ENCODE data around the gene KCNG2. TPM values are rescaled to one million over a fixed set of nuclear protein-coding genes. Genes with fewer than 3 reads are reported as not detected.

KCNG2 gene
- polyA plus RNA-seq, 1 donor from 2014 or later, result not detected

DNA sequence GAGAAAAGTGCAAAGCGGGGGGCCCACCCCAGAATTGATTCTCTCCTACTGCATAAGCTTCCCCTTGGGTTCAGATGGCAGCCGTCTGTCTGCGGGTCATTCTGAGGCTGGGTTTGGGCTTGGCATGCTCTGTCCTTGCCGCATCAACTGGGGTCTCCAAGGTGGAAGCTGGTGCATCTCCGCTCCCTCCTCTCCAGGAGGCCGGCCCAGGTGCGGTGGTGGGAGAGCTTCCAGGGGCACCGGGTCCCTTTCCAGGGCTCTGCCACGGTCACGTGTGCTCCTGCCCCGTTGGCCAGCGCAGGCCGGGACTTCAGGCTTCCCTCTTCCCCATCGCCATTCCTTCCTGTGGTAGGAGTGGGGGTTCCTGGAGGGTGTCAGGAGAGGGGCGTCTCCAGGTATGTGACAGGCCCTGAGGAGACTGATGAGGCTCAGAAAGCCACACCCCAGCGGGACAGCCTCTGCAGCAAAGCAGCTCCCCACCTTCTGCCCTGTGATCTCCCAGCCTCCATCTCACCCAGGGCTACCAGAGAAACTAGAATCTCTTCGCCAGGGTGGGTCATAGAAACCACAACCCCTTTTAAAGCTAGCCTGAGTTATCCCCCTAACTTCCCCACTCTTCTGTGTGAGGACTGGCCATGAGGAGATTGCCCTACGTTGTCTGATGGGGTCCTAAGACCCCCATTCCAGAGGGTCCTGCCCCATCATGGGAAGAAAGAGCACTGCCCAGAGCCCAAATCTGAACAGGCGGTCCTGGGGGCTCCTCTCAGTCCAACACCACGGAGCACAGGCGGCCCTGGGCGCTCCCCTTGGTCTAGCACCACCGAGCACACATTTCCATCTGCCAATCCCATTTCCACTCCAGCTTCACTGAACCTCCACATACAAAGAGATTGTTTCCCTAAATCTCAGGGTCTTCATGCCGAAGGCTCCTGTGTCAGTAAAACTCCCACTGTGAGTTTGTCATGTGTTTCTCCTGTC lies 77.1 kb downstream of the KCNG2 start:
- Histone ChIP-seq H4K20me1 (ENCODE audit: insufficient read depth) (no peaks in the 10 kb centered on the region), H3K9me3 (ENCODE audit: low read length) (no peaks in the 10 kb centered on the region)

DNA sequence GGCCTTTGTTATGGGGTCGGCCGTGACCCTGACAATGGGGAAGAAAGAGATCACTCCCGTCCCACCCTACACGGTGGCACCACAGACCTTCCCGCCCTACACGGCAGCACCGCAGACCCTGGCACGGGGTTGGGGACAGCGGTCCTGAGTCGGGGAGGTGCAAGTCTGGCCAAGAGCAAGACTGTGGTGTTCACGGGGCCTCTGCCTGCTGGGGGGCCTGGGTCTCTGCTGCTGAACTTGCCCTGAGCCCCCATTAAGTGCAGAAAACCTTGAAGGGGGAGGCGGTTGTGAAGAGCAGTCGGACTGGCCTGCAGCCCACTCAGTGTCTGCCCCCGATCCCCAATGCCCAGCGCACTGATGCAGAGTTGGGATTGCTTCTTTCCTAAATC lies 77.8 kb downstream of the KCNG2 start:
- Histone ChIP-seq H3F3A (ENCODE audit: insufficient read depth, low read length, poor library complexity, severe bottlenecking) (no peaks in the 10 kb centered on the region), H3K79me2 (replicated peaks; ENCODE audit: insufficient read depth, low read length) (no peaks in the 10 kb centered on the region), H3K27me3 (ENCODE audit: insufficient read depth, low read depth, low read length) (no peaks in the 10 kb centered on the region), H3K9ac (ENCODE audit: low read length) (no peak overlapping the region), H3K9me2 (ENCODE audit: insufficient read depth, low read length) (no peaks in the 10 kb centered on the region), H2AFZ (ENCODE audit: low read depth, low read length) (no peak overlapping the region), H3K4me2 (ENCODE audit: low read length) (no peak overlapping the region), H3K27ac (ENCODE audit: low read length) (no peak overlapping the region), H3K9me3 (ENCODE audit: low read length) (no peaks in the 10 kb centered on the region), H3K36me3 (ENCODE audit: insufficient read depth, low read length) (no peaks in the 10 kb centered on the region), H3K4me3 (ENCODE audit: low read length) (no peak overlapping the region), H4K20me1 (ENCODE audit: insufficient read depth) (no peaks in the 10 kb centered on the region)
- TF ChIP-seq EZH2 (IDR thresholded peaks at IDR 0.05; ENCODE audit: borderline replicate concordance, insufficient read depth, low read length, poor library complexity, severe bottlenecking) (no peak), MXI1 (conservative IDR thresholded peaks at IDR 0.05; ENCODE audit: poor library complexity, severe bottlenecking) (no peak), EP300 (conservative IDR thresholded peaks at IDR 0.05; ENCODE audit: poor library complexity, severe bottlenecking) (no peak), SMC3 (conservative IDR thresholded peaks at IDR 0.05; ENCODE audit: poor library complexity) (no peak), TAF1 (IDR thresholded peaks at IDR 0.05; ENCODE audit: low read depth) (no peak), RAD21 (conservative IDR thresholded peaks at IDR 0.05) (no peak), POLR2AphosphoS5 (IDR thresholded peaks at IDR 0.05) (no peak)
- TF ChIP-seq, protein P1, sequence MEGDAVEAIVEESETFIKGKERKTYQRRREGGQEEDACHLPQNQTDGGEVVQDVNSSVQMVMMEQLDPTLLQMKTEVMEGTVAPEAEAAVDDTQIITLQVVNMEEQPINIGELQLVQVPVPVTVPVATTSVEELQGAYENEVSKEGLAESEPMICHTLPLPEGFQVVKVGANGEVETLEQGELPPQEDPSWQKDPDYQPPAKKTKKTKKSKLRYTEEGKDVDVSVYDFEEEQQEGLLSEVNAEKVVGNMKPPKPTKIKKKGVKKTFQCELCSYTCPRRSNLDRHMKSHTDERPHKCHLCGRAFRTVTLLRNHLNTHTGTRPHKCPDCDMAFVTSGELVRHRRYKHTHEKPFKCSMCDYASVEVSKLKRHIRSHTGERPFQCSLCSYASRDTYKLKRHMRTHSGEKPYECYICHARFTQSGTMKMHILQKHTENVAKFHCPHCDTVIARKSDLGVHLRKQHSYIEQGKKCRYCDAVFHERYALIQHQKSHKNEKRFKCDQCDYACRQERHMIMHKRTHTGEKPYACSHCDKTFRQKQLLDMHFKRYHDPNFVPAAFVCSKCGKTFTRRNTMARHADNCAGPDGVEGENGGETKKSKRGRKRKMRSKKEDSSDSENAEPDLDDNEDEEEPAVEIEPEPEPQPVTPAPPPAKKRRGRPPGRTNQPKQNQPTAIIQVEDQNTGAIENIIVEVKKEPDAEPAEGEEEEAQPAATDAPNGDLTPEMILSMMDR (IDR thresholded peaks at IDR 0.05; ENCODE audit: poor library complexity, severe bottlenecking), result no peak
- TF ChIP-seq, protein P2, sequence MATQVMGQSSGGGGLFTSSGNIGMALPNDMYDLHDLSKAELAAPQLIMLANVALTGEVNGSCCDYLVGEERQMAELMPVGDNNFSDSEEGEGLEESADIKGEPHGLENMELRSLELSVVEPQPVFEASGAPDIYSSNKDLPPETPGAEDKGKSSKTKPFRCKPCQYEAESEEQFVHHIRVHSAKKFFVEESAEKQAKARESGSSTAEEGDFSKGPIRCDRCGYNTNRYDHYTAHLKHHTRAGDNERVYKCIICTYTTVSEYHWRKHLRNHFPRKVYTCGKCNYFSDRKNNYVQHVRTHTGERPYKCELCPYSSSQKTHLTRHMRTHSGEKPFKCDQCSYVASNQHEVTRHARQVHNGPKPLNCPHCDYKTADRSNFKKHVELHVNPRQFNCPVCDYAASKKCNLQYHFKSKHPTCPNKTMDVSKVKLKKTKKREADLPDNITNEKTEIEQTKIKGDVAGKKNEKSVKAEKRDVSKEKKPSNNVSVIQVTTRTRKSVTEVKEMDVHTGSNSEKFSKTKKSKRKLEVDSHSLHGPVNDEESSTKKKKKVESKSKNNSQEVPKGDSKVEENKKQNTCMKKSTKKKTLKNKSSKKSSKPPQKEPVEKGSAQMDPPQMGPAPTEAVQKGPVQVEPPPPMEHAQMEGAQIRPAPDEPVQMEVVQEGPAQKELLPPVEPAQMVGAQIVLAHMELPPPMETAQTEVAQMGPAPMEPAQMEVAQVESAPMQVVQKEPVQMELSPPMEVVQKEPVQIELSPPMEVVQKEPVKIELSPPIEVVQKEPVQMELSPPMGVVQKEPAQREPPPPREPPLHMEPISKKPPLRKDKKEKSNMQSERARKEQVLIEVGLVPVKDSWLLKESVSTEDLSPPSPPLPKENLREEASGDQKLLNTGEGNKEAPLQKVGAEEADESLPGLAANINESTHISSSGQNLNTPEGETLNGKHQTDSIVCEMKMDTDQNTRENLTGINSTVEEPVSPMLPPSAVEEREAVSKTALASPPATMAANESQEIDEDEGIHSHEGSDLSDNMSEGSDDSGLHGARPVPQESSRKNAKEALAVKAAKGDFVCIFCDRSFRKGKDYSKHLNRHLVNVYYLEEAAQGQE (IDR thresholded peaks at IDR 0.05; ENCODE audit: borderline replicate concordance), result no peak

More for the DNA sequence above, 77.1 kb downstream of the KCNG2 start:
- TF ChIP-seq POLR2AphosphoS5 (IDR thresholded peaks at IDR 0.05) (no peak), TAF1 (IDR thresholded peaks at IDR 0.05; ENCODE audit: low read depth) (no peak), SMC3 (conservative IDR thresholded peaks at IDR 0.05; ENCODE audit: poor library complexity) (no peak), RAD21 (conservative IDR thresholded peaks at IDR 0.05) (no peak), EZH2 (IDR thresholded peaks at IDR 0.05; ENCODE audit: borderline replicate concordance, insufficient read depth, low read length, poor library complexity, severe bottlenecking) (no peak)
- TF ChIP-seq, protein P2 (IDR thresholded peaks at IDR 0.05; ENCODE audit: borderline replicate concordance), result no peak
- H3K36me3 ChIP-seq (ENCODE audit: insufficient read depth, low read length), result no peaks in the 10 kb centered on the region
- H2AFZ ChIP-seq (ENCODE audit: low read depth, low read length), result no peak overlapping the region
- H3K79me2 ChIP-seq (replicated peaks; ENCODE audit: insufficient read depth, low read length), result no peaks in the 10 kb centered on the region
- H3K9ac ChIP-seq (ENCODE audit: low read length), result no peak overlapping the region
- no peak overlapping the region for H3K4me2 ChIP-seq (ENCODE audit: low read length)
- H3K27ac ChIP-seq (ENCODE audit: low read length), result no peak overlapping the region
- H3K9me2 ChIP-seq (ENCODE audit: insufficient read depth, low read length), result no peaks in the 10 kb centered on the region
- no peaks in the 10 kb centered on the region for H3K27me3 ChIP-seq (ENCODE audit: insufficient read depth, low read depth, low read length)
- H3K4me3 ChIP-seq (ENCODE audit: low read length), result no peak overlapping the region
- no peaks in the 10 kb centered on the region for H3F3A ChIP-seq (ENCODE audit: insufficient read depth, low read length, poor library complexity, severe bottlenecking)
